Stimulated activated naive CD8-positive, alpha-beta T cell treated with anti-CD3 and anti-CD28 coated beads, Interleukin-15, Interleukin-2, amounts not matched to agents 100 ng/mL and 50 ng/mL, for 24 hours (primary cell): ENCODE results near the gene CD36.

Source experiments
- H3K27ac Mint-ChIP-seq: one replicate; pipeline ENCODE4 v1.8.0; 2021; ENCODE audit warnings: mild to moderate bottlenecking, mixed read lengths
- H3K27me3 Mint-ChIP-seq: one replicate; pipeline ENCODE4 v1.8.0; 2021; ENCODE audit warnings: mixed read lengths
- H3K36me3 Mint-ChIP-seq: one replicate; pipeline ENCODE4 v1.8.0; 2021; ENCODE audit warnings: low read depth, mixed read lengths
- H3K4me1 Mint-ChIP-seq: one replicate; pipeline ENCODE4 v1.8.0; 2021; ENCODE audit warnings: low read depth, mixed read lengths
- H3K4me3 Mint-ChIP-seq: one replicate; pipeline ENCODE4 v1.8.0; 2021; ENCODE audit warnings: mild to moderate bottlenecking, mixed read lengths
- H3K9me3 Mint-ChIP-seq: one replicate; pipeline ENCODE4 v1.8.0; 2021; ENCODE audit warnings: mixed read lengths

CD36 gene

DNA sequence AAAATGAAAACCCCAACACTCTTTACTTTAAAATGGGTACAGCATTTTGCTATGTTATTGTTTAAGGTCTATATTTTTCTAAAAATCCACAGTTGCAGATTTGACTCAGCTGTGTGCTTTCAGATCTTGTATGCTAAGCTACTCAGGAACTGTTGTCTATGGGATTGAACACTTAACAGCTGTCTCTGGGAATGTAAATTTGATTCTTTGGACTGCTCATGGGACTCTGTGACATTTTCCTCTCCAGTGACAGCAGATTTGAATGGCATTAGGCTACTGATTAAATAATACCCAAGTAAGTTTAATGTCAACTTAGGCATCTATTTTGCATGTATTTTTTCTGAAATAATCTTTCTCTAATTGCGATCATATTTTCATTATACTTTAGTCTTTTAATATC is 1.7 kb upstream of the CD36 start:
- Mint-ChIP-seq H3K36me3 (no peaks in the 10 kb centered on the region), H3K27ac (no peak overlapping the region), H3K27me3 (no peaks in the 10 kb centered on the region), H3K4me1 (no peaks in the 10 kb centered on the region), H3K4me3 (no peak overlapping the region), H3K9me3 (no peaks in the 10 kb centered on the region)

DNA sequence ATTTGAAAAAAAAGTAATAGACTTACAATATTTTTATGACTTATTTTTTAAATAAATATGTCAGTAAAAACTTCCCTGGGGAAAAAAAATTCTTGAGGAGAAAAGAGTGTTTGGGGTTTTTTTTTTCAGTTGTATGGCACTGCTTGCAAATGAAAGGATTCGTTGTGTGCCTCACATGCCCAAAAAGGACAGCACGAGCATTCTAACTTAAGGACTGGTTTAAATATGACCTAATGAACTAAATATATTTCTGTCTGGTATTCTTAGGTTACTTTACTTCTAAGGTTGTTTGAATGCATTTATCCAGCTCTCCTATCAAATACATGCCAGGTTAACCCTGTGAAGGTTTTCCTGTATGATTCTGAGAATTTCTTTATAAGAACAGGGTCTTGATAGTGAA is 988 bp upstream of the CD36 start:
- no peaks in the 10 kb centered on the region for H3K9me3 Mint-ChIP-seq
- no peaks in the 10 kb centered on the region for H3K4me1 Mint-ChIP-seq
- no peak overlapping the region for H3K4me3 Mint-ChIP-seq

DNA sequence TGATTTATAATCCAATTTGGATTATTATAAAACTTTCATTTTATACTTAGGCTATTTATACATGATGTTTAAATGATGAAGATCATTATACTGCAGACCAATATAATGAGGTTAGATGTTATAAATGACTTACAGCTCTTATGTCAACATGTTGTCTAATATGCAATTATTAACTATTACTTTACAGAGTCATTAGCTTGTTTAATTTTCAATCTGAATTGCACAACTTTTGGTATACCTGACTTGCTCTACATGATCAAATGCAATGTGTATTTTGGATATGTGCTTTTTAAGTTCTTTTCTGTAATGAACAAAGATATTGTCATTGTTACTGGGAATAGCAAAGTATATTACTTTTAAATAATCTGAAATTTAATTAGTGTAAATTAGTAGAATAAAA is 569 bp downstream of the CD36 start:
- Mint-ChIP-seq H3K27ac (no peak overlapping the region), H3K36me3 (no peaks in the 10 kb centered on the region), H3K27me3 (no peaks in the 10 kb centered on the region), H3K4me1 (no peaks in the 10 kb centered on the region), H3K4me3 (no peak overlapping the region), H3K9me3 (no peaks in the 10 kb centered on the region)

More for the DNA sequence above, 988 bp upstream of the CD36 start:
- no peaks in the 10 kb centered on the region for H3K27me3 Mint-ChIP-seq
- no peak overlapping the region for H3K27ac Mint-ChIP-seq
- no peaks in the 10 kb centered on the region for H3K36me3 Mint-ChIP-seq

DNA sequence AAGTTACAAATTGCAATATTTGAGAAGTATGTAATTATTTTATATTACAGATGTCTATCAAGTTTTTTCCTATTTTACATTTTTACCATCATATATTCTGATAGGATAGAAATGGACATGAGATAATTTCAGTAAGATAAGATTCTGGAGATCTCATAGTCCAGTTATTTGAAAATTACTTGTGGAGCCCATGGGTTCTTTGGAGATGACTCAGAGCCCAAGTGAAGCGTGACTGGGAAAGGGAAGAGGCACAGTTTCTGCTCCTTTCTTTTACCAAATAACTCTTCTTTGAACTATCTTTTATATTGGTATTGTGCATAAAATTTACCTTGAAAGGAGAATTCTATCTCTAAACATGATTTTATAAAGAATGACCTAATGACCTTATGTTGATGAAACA is 2.4 kb downstream of the CD36 start:
- Mint-ChIP-seq H3K27ac (no peak overlapping the region), H3K36me3 (no peaks in the 10 kb centered on the region), H3K9me3 (no peaks in the 10 kb centered on the region), H3K4me3 (no peak overlapping the region), H3K27me3 (no peaks in the 10 kb centered on the region), H3K4me1 (no peaks in the 10 kb centered on the region)

DNA sequence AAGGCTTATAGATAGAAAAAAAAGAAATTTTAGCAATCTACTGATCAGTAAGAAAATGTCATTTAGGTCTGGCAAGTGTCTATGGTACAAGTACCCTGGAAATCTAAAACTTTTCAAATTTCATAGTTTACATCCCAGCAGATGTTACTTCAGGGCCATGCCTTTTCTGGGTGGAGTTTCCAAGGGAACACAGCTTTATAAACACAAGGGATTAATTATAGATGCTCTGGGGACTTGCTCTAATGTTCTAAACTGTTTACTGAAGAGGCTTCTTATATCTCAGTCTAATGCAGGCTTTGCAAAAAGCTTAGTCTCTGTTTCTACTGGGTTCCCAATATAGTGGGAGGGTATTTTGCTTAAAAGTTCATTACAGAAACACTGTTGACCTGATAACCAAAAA is 3.1 kb downstream of the CD36 start:
- Mint-ChIP-seq H3K27ac (no peak overlapping the region), H3K4me3 (no peak overlapping the region)

DNA sequence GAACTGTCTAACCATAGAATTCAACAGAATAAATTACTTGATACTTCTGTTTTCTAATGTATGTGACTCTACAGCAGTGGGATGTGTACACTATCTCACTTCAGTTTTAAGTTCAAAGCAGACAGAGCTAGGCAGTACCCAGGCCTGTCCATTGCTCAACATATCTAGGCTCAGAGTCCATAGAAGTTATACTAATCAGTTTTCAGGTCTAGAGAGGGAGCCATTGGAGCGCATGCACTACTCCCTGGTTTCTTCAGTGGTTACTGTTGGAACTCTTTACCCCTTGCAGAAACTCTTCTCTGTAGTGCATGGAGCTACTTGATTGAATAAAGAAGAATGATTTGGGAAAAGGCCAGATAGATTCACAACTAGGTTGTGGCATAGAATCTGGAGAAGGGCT is 4.4 kb downstream of the CD36 start:
- no peaks in the 10 kb centered on the region for H3K4me1 Mint-ChIP-seq
- H3K4me3 Mint-ChIP-seq: no peak overlapping the region
- H3K27ac Mint-ChIP-seq: no peak overlapping the region
- no peaks in the 10 kb centered on the region for H3K27me3 Mint-ChIP-seq
- H3K36me3 Mint-ChIP-seq: no peaks in the 10 kb centered on the region
- H3K9me3 Mint-ChIP-seq: no peaks in the 10 kb centered on the region

More for the DNA sequence above, 3.1 kb downstream of the CD36 start:
- Mint-ChIP-seq H3K27me3 (no peaks in the 10 kb centered on the region), H3K36me3 (no peaks in the 10 kb centered on the region), H3K4me1 (no peaks in the 10 kb centered on the region), H3K9me3 (no peaks in the 10 kb centered on the region)

DNA sequence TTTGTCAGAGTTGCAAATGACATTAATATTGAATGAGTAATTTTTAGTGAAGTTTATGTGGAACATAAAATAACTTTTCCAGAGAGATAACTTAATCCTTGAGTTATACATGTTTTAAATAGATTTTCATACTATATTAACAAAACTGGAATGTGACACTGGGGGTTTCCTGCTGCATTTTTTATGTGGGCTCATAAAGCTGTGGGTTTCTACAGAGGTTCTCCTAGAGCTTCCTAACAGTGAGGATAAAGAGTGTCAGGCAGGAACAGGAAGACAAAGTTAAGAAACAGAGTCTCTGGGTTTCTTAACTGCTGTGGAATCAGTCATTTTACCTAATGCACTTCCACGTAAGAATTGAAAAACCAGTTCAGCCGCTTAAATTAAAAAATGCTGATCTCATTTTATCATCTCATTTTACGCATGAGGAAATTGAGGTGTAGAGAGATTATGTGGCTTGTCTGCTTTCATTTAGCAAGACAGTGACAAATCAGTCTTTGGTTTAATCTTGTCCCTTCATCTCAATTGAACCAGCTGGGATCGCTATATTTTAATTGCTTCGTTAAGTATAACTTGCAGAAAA is 5.0 kb downstream of the CD36 start:
- Mint-ChIP-seq H3K27me3 (no peaks in the 10 kb centered on the region), H3K4me1 (no peaks in the 10 kb centered on the region), H3K4me3 (no peak overlapping the region), H3K9me3 (no peaks in the 10 kb centered on the region), H3K36me3 (no peaks in the 10 kb centered on the region), H3K27ac (no peak overlapping the region)

DNA sequence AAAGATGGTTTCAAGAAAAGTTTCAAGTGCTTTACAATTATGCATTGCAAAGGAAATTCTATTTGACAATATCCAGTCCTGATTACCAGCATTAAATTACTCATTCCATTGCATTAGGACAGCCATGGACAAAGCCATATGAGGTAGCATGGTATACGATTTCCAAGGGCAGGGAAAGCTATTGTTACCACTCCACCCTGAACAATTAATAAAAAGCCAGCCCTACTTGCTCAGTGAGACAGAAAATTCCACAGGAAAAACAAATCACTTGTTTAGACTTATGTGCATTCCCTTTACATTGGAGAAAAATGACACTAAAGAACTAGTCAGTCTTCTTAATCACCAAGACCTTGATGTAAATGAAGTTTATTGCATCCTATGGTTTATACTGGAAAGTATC is 5.6 kb downstream of the CD36 start:
- Mint-ChIP-seq H3K9me3 (no peaks in the 10 kb centered on the region), H3K4me1 (no peaks in the 10 kb centered on the region), H3K27me3 (no peaks in the 10 kb centered on the region), H3K4me3 (no peak overlapping the region), H3K36me3 (no peaks in the 10 kb centered on the region), H3K27ac (no peak overlapping the region)

DNA sequence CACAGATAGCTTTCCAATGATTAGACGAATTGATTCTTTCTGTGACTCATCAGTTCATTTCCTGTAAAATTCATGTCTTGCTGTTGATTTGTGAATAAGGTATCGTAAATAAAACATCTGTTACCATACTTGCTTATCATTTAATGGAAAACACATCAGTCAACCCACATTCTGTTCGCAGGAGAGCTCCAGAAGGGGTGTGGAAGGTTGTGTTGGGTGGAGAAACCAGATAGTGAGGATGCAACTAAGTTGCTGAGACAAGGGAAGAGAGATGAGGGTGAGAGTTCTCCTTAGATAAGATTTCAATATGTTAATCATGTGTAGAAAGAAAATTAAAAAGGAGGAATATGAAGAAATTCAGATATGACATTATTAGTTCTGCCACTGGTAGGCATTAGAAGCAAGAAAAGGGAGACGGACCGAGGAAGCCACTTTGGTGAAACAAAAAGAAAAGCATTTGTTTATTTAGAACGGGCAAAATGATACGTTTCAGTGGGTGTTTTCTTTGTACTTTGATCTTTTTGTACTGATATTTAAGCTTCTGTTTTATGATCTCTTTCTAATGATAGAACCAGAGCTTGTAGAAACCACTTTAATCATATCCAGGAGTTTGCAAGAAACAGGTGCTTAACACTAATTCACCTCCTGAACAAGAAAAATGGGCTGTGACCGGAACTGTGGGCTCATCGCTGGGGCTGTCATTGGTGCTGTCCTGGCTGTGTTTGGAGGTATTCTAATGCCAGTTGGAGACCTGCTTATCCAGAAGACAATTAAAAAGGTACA is 7.8 kb downstream of the CD36 start:
- H3K27me3 Mint-ChIP-seq: no peaks in the 10 kb centered on the region
- H3K27ac Mint-ChIP-seq: no peak overlapping the region
- H3K4me3 Mint-ChIP-seq: no peak overlapping the region
- H3K4me1 Mint-ChIP-seq: no peaks in the 10 kb centered on the region
- no peaks in the 10 kb centered on the region for H3K36me3 Mint-ChIP-seq
- H3K9me3 Mint-ChIP-seq: no peaks in the 10 kb centered on the region

DNA sequence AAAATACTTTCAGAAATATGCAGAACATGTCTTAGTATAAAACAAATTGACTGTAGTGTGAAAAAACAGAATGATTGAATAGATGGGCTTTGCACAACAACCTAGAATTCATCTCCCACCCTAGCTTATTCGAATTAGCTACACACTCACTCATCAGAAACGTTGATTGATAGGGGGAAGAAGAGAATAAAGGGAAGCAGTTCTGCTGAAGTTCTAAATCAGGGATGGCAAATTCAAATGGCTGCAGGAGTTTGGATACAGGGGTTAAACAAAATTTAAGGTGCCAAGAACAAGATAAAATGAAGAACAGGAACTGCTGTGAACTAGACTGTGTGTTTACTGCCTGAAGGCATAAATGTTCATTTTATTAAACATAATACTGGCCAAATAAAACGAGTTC is 9.0 kb downstream of the CD36 start:
- Mint-ChIP-seq H3K9me3 (no peaks in the 10 kb centered on the region), H3K27ac (no peak overlapping the region), H3K4me1 (no peaks in the 10 kb centered on the region), H3K36me3 (no peaks in the 10 kb centered on the region), H3K27me3 (no peaks in the 10 kb centered on the region), H3K4me3 (no peak overlapping the region)

DNA sequence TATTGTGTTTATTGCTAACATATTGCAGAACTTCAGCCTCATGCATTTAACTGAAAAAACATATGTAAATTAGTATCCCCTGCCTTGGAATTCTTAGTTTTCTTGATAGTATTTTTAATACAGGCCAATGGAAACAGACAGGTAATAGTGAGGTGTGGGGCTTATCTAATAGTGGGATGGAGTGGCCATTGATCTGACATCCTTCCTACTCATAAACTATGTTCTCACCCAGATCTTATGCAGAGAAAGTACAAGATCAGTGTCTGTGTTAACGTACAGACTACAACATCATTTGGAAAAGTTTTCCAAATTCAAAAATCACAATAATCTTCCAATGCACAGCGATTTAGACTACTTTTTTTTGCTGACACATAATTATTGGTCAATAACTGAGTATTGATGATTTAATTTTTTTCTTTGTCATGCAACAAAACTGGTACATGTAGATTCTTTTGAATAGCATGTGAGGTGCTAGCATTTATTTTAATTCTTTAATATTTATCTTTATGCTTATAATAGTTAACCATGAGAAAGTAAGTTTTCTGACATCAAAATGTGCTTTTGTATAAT is 9.7 kb downstream of the CD36 start:
- Mint-ChIP-seq H3K27me3 (no peaks in the 10 kb centered on the region), H3K27ac (no peak overlapping the region), H3K36me3 (no peaks in the 10 kb centered on the region), H3K9me3 (no peaks in the 10 kb centered on the region), H3K4me1 (no peaks in the 10 kb centered on the region), H3K4me3 (no peak overlapping the region)

DNA sequence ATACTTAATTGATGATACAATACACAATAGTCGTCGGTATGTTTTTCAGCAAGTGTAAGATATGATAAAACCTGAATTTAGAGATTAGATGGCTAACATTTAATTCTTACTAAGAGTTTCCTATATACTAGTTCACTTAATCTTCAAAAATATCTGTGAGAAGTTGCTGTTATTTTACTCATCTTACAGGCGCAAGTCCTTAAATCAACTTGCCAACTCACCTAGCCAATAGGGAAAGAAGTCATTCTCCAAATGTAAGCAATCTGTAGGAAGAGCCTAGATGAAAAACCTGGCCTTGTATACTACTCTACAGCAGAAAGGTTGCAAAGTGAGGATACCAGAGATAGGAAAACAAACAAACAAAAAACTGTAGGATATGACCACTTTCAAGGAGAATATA is 10.6 kb downstream of the CD36 start:
- Mint-ChIP-seq H3K4me3 (no peak overlapping the region), H3K36me3 (no peaks in the 10 kb centered on the region), H3K4me1 (no peaks in the 10 kb centered on the region), H3K27me3 (no peaks in the 10 kb centered on the region), H3K9me3 (no peaks in the 10 kb centered on the region), H3K27ac (no peak overlapping the region)

DNA sequence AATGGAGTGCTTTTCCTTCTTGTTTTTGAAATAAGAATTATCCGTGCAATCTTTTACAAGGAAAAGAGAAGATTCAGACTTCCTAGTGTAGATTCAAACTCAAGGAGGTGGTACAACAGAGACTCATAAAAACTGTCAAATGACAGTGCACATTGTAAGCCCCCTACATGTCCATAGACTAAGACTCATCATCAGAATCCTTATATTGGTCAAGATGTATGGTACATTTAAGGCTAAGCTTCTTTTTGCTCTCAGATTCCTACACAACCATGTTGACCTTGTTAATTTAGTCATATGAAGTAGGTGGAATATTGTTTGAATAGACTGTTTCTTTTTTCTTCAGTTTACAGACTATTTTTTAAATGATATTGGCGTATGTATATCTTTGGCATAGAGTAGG is 11.6 kb downstream of the CD36 start:
- H3K27ac Mint-ChIP-seq: no peak overlapping the region
- no peaks in the 10 kb centered on the region for H3K9me3 Mint-ChIP-seq
- no peaks in the 10 kb centered on the region for H3K36me3 Mint-ChIP-seq
- H3K4me1 Mint-ChIP-seq: no peaks in the 10 kb centered on the region
- no peak overlapping the region for H3K4me3 Mint-ChIP-seq
- H3K27me3 Mint-ChIP-seq: no peaks in the 10 kb centered on the region

DNA sequence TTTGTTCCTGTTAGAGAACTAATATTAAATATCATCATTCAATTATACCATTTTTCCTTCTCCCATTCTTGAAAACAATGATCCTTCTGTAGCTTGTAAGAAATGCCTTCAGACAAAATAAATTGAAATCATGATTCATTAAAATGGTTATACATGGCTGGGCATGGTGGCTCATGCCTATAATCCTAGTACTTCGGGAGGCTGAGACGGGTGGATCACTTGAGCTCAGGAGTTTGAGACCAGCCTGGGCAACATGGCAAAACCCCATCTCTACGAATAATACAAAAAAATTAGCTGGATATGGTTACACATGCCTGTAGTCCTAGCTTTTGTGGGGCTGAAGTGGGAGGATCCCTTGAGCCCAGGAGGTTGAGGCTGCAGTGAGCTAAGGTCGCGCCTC is 13.0 kb downstream of the CD36 start:
- Mint-ChIP-seq H3K27ac (no peak overlapping the region), H3K4me1 (no peaks in the 10 kb centered on the region), H3K9me3 (no peaks in the 10 kb centered on the region), H3K36me3 (no peaks in the 10 kb centered on the region), H3K27me3 (no peaks in the 10 kb centered on the region), H3K4me3 (no peak overlapping the region)

DNA sequence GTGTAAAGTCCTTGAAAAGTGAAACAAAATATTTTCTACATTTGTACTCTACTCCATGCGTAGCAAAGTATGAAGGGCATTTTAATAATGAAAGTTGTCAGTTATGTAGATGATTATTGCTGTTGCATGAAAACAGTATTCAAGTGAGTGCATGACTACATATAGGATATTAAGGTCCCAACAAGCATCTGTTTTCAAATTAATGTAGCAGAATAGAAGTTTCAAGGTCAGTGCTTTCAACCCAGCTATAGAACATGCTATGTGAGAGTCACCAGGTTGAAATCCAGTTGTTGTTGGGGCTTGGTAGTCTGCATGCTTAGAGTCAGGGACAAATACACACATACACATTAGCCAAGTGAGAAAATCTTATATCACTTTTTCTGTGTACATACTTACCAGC is 14.8 kb downstream of the CD36 start:
- Mint-ChIP-seq H3K9me3 (no peaks in the 10 kb centered on the region), H3K27ac (no peak overlapping the region), H3K27me3 (no peaks in the 10 kb centered on the region), H3K4me1 (no peaks in the 10 kb centered on the region), H3K36me3 (no peaks in the 10 kb centered on the region), H3K4me3 (no peak overlapping the region)

DNA sequence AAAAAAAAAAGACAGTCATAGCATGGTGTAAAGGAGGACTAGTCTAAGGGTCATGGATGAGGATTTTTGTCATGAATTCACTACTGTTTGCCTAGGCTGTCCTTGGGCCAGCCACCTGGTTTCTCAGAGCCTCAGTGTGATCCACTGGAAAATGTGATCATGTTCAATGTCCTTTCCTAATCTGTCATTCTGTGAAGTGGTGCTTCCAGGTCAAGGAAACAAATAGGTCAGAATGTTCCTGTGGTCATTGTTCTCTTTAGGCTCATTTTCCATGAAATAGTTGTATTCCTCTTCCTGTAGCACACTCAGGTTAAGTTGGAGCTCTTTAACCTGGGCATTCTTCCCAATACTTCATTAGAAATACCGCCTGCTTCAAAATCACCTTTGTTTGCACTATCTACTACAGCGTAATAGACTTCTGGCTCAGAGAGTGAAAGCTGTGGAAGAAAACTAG is 16.5 kb downstream of the CD36 start:
- Mint-ChIP-seq H3K27me3 (no peaks in the 10 kb centered on the region), H3K4me1 (no peaks in the 10 kb centered on the region), H3K27ac (no peak overlapping the region), H3K36me3 (no peaks in the 10 kb centered on the region), H3K4me3 (no peak overlapping the region), H3K9me3 (no peaks in the 10 kb centered on the region)
